ENCODE measurements around the gene CACNA1E. TPM values are rescaled to one million over a fixed set of nuclear protein-coding genes. Genes with fewer than 3 reads are reported as not detected.

Gene CACNA1E
- total RNA-seq, 1 donor from 2014 or later, result not detected

- Mint-ChIP-seq H3K9me3 (ENCODE audit: unreplicated experiment) (peaks cover 4% of the 10 kb centered on the region), H3K27ac (ENCODE audit: unreplicated experiment) (no peak overlapping the region), H3K36me3 (ENCODE audit: unreplicated experiment) (no peaks in the 10 kb centered on the region), H3K27me3 (ENCODE audit: unreplicated experiment) (no peaks in the 10 kb centered on the region), H3K4me3 (ENCODE audit: unreplicated experiment) (no peak overlapping the region), H3K4me1 (ENCODE audit: unreplicated experiment) (no peaks in the 10 kb centered on the region)
- DNase-seq (ENCODE audit: extremely low spot score, unreplicated experiment), result no peak
- TF ChIP-seq CTCF (IDR thresholded peaks at IDR 0.05), result no peak
These were observed 329.9 kb downstream of the CACNA1E start for GRCh38 chr1:181813266-181813665.

- Mint-ChIP-seq H3K36me3 (ENCODE audit: unreplicated experiment) (no peaks in the 10 kb centered on the region), H3K9me3 (ENCODE audit: unreplicated experiment) (peaks cover 4% of the 10 kb centered on the region), H3K27ac (ENCODE audit: unreplicated experiment) (no peak overlapping the region), H3K4me1 (ENCODE audit: unreplicated experiment) (no peaks in the 10 kb centered on the region), H3K4me3 (ENCODE audit: unreplicated experiment) (no peak overlapping the region), H3K27me3 (ENCODE audit: unreplicated experiment) (no peaks in the 10 kb centered on the region)
- DNase-seq (ENCODE audit: extremely low spot score, unreplicated experiment), result no peak
- TF ChIP-seq CTCF (IDR thresholded peaks at IDR 0.05), result no peak
These were observed 333.3 kb downstream of the CACNA1E start for GRCh38 chr1:181816608-181817007.

- Mint-ChIP-seq H3K36me3 (ENCODE audit: unreplicated experiment) (no peaks in the 10 kb centered on the region), H3K4me3 (ENCODE audit: unreplicated experiment) (no peak overlapping the region), H3K9me3 (ENCODE audit: unreplicated experiment) (peaks cover 4% of the 10 kb centered on the region), H3K27me3 (ENCODE audit: unreplicated experiment) (no peaks in the 10 kb centered on the region), H3K4me1 (ENCODE audit: unreplicated experiment) (no peaks in the 10 kb centered on the region), H3K27ac (ENCODE audit: unreplicated experiment) (no peak overlapping the region)
- no peak for TF ChIP-seq CTCF (IDR thresholded peaks at IDR 0.05)
- DNase-seq (ENCODE audit: extremely low spot score, unreplicated experiment), result no peak
These were observed 333.8 kb downstream of the CACNA1E start for GRCh38 chr1:181817091-181817490.

- H3K27me3 Mint-ChIP-seq (ENCODE audit: unreplicated experiment), result no peaks in the 10 kb centered on the region
- H3K36me3 Mint-ChIP-seq (ENCODE audit: unreplicated experiment), result no peaks in the 10 kb centered on the region
- no peak for TF ChIP-seq CTCF (IDR thresholded peaks at IDR 0.05)
- DNase-seq (ENCODE audit: extremely low spot score, unreplicated experiment), result no peak
- H3K4me1 Mint-ChIP-seq (ENCODE audit: unreplicated experiment), result no peaks in the 10 kb centered on the region
- H3K27ac Mint-ChIP-seq (ENCODE audit: unreplicated experiment), result no peak overlapping the region
- peaks cover 4% of the 10 kb centered on the region for H3K9me3 Mint-ChIP-seq (ENCODE audit: unreplicated experiment)
- H3K4me3 Mint-ChIP-seq (ENCODE audit: unreplicated experiment), result no peak overlapping the region
These were observed 335.1 kb downstream of the CACNA1E start for GRCh38 chr1:181818459-181818858.

GRCh38 chr1:181818943-181819342 is 335.6 kb downstream of the CACNA1E start:
- H3K36me3 Mint-ChIP-seq (ENCODE audit: unreplicated experiment), result no peaks in the 10 kb centered on the region
- DNase-seq (ENCODE audit: extremely low spot score, unreplicated experiment), result no peak
- H3K4me3 Mint-ChIP-seq (ENCODE audit: unreplicated experiment), result no peak overlapping the region
- H3K4me1 Mint-ChIP-seq (ENCODE audit: unreplicated experiment), result no peaks in the 10 kb centered on the region
- H3K9me3 Mint-ChIP-seq (ENCODE audit: unreplicated experiment), result peaks cover 4% of the 10 kb centered on the region
- no peaks in the 10 kb centered on the region for H3K27me3 Mint-ChIP-seq (ENCODE audit: unreplicated experiment)
- no peak overlapping the region for H3K27ac Mint-ChIP-seq (ENCODE audit: unreplicated experiment)
- TF ChIP-seq CTCF (IDR thresholded peaks at IDR 0.05), result no peak
